Common myeloid progenitor, CD34-positive (primary cell): ENCODE data around the gene FAM234B.

ENCODE experiments used
- CTCF ChIA-PET: fragments of 350-600 bp; sonication (Branson Sonifier 250); formaldehyde crosslinking; loops from one replicate; lab custom pipeline; 2021; ENCODE audit warnings: antibody characterized with exemption; lab: Charles Lee
- POLR2A ChIA-PET: fragments of 350-600 bp; sonication (Branson Sonifier 250); formaldehyde crosslinking; loops from one replicate; lab custom pipeline; 2021; ENCODE audit warnings: antibody characterized with exemption; lab: Charles Lee
- DNase-seq, 3 donors: peaks; one replicate each; pipeline versions ENCODE4 v3.0.0 to v3.0.0-alpha.2; 2013
- H3K27ac ChIP-seq, 2 experiments: 1 replicate in 1 of 2; 2 replicates in 1 of 2; pipeline ENCODE4 v1.7.0; 2013; ENCODE audit warnings: inconsistent platforms in 2 of 2, low read length in 2 of 2, mild to moderate bottlenecking in 2 of 2, low read depth in 1 of 2, moderate library complexity in 1 of 2; ENCODE audit not compliant: severe bottlenecking in 2 of 2, insufficient read depth in 1 of 2, poor library complexity in 1 of 2
- H3K27me3 ChIP-seq, 5 experiments: replicated peaks in 2 of 5; 1 replicate in 3 of 5; 2 replicates in 2 of 5; pipeline versions ENCODE4 v1.6.1 to v1.7.0; 2013; ENCODE audit warnings: low read length in 4 of 5, mild to moderate bottlenecking in 2 of 5, moderate library complexity in 2 of 5, inconsistent platforms in 1 of 5; ENCODE audit not compliant: insufficient read depth in 5 of 5, control insufficient read depth in 4 of 5
- H3K36me3 ChIP-seq, 4 experiments: 1 replicate in 2 of 4; 2 replicates in 2 of 4; pipeline versions ENCODE4 v1.6.1 to v1.7.0; 2013; ENCODE audit warnings: low read length in 3 of 4, control low read depth in 1 of 4, mild to moderate bottlenecking in 1 of 4; ENCODE audit not compliant: control insufficient read depth in 4 of 4, insufficient read depth in 4 of 4
- H3K4me1 ChIP-seq, 4 experiments: 1 replicate in 3 of 4; 2 replicates in 1 of 4; pipeline versions ENCODE4 v1.6.1 to v1.7.1; 2013; ENCODE audit warnings: low read length in 3 of 4, mild to moderate bottlenecking in 3 of 4, control low read depth in 1 of 4, inconsistent platforms in 1 of 4, moderate library complexity in 1 of 4; ENCODE audit not compliant: control insufficient read depth in 4 of 4, insufficient read depth in 4 of 4; ENCODE audit errors: control extremely low read depth in 1 of 4
- H3K4me3 ChIP-seq, 7 experiments: 1 replicate in 4 of 7; 2 replicates in 3 of 7; pipeline versions ENCODE4 v1.5.1 to v1.7.0; 2013; ENCODE audit warnings: mild to moderate bottlenecking in 7 of 7, low read length in 6 of 7, moderate library complexity in 6 of 7, inconsistent platforms in 2 of 7, low read depth in 2 of 7, control low read depth in 1 of 7; ENCODE audit not compliant: insufficient read depth in 4 of 7, control insufficient read depth in 1 of 7; ENCODE audit errors: extremely low read depth in 1 of 7
- H3K9me3 ChIP-seq, 5 experiments: 1 replicate in 4 of 5; 2 replicates in 1 of 5; pipeline versions ENCODE4 v1.6.1 to v1.7.1; 2013; ENCODE audit warnings: low read length in 4 of 5, mild to moderate bottlenecking in 2 of 5, inconsistent platforms in 1 of 5, low read depth in 1 of 5, moderate library complexity in 1 of 5; ENCODE audit not compliant: control insufficient read depth in 4 of 5, insufficient read depth in 2 of 5; ENCODE audit errors: control extremely low read depth in 1 of 5
- WGBS: methylation state at CpG from one replicate; pipeline ENCODE4 v1.1.5; 2013; ENCODE audit not compliant: insufficient coverage; 5-methylcytosine and 5-hydroxymethylcytosine counted together

The FAM234B gene

DNA sequence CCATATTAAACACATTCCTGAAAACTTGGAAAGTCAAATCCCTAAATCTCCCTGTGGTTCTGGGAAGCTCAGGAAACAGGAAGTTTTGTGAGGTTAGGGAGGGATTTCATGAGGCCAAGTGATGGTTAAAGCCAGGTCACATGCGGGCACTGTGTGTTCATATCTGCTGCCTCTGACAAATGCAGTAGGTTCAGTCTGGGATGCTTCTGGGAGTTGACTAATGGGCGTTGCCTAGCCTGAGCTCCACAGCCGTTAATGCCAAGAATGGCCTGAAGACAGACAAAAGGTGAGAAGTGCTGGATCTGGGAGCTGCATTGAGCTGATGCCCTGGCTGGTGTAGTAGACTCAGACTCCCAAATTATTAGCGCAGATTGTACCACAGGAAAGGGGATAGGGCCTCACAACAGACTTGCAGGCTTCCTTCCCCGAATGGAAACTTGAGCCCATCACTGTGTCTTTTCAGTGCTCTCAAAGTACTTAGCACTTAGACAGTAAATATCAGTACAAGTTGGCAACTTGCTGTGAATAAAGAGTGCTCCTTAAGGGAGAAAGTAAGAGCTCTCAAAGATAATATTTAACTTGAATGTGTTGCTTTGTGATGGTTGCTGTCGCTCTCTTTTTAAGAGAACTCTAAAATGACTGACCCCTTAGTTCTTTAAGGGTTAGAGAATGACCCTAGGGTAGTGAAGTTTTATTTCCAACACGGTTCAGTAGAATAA, 41.9 kb downstream of the FAM234B start:
- Histone ChIP-seq H3K4me3 (no peak overlapping the region), H3K4me1 (peaks cover 0 to 10% (median 3%) of the 10 kb centered on the region in 4 experiments), H3K36me3 (peaks cover 3 to 6% (median 5%) of the 10 kb centered on the region in 4 experiments), H3K27ac (no peak overlapping the region), H3K9me3 (no peaks in the 10 kb centered on the region), H3K27me3 (no peaks in the 10 kb centered on the region)
- 93% methylated on average over 3 of the region's 7 CpGs for WGBS
- ChIA-PET POLR2A (interaction anchor here (0.8 to 1.0 kb wide), 2 partner anchors 42 to 115 kb away, joined by 3 read pairs; partner anchors contain the start of gene FAM234B), CTCF (interaction anchor here (0.9 to 1.7 kb wide), 6 partner anchors 8 to 126 kb away, joined by 3 to 7 read pairs (median 4); no protein-coding TSS in a partner anchor)
- no peak for DNase-seq

- DNase-seq = no peak
- Histone ChIP-seq H3K36me3 (peaks cover 3 to 6% (median 5%) of the 10 kb centered on the region in 4 experiments), H3K27me3 (no peaks in the 10 kb centered on the region), H3K4me1 (peaks cover 0 to 6% (median 2%) of the 10 kb centered on the region in 4 experiments), H3K4me3 (no peak overlapping the region), H3K27ac (no peak overlapping the region), H3K9me3 (no peaks in the 10 kb centered on the region)
- ChIA-PET POLR2A (no interaction called here), CTCF (interaction anchor here (1.0 to 2.6 kb wide), 6 partner anchors 22 to 126 kb away, joined by 3 to 14 read pairs (median 4); partner anchors contain the start of gene EMP1)
- WGBS = 99% methylated on average over 5 of the region's 5 CpGs
Observed at GRCh38 chr12:13087766-13088165, 43.6 kb downstream of the FAM234B start.

- H3K9me3 ChIP-seq = no peaks in the 10 kb centered on the region
- H3K27ac ChIP-seq = no peak overlapping the region
- ChIA-PET POLR2A (interaction anchor here (0.5 kb wide), 1 partner anchor 208 kb away, joined by 3 read pairs; no protein-coding TSS in a partner anchor), CTCF (interaction anchor here (0.8 to 2.6 kb wide), 6 partner anchors 8 to 125 kb away, joined by 3 to 14 read pairs (median 4); no protein-coding TSS in a partner anchor)
- H3K4me3 ChIP-seq = no peak overlapping the region
- no CpG with 5 or more reads among the region's 4 CpGs for WGBS
- no peak for DNase-seq
- H3K4me1 ChIP-seq = peaks cover 0 to 3% (median 0%) of the 10 kb centered on the region in 4 experiments
- peaks cover 3 to 6% (median 5%) of the 10 kb centered on the region in 4 experiments for H3K36me3 ChIP-seq
- no peaks in the 10 kb centered on the region for H3K27me3 ChIP-seq
Observed at GRCh38 chr12:13088496-13088895, 44.3 kb downstream of the FAM234B start.

- no peaks in the 10 kb centered on the region for H3K9me3 ChIP-seq
- no peaks in the 10 kb centered on the region for H3K27me3 ChIP-seq
- peaks cover 0 to 3% (median under 1%) of the 10 kb centered on the region in 4 experiments for H3K36me3 ChIP-seq
- WGBS = 76% methylated on average over 2 of the region's 4 CpGs
- DNase-seq = no peak
- CTCF ChIA-PET = interaction anchor here (1.1 to 2.0 kb wide), 3 partner anchors 119 to 122 kb away, joined by 3 to 5 read pairs (median 4); no protein-coding TSS in a partner anchor
- POLR2A ChIA-PET = interaction anchor here (0.7 kb wide), 1 partner anchor 10 kb away, joined by 4 read pairs; no protein-coding TSS in a partner anchor
- H3K4me1 ChIP-seq = peaks cover 0 to 12% (median 7%) of the 10 kb centered on the region in 4 experiments
- no peak overlapping the region for H3K4me3 ChIP-seq
- no peak overlapping the region for H3K27ac ChIP-seq
Observed at GRCh38 chr12:13090054-13090453, 45.9 kb downstream of the FAM234B start.

DNA sequence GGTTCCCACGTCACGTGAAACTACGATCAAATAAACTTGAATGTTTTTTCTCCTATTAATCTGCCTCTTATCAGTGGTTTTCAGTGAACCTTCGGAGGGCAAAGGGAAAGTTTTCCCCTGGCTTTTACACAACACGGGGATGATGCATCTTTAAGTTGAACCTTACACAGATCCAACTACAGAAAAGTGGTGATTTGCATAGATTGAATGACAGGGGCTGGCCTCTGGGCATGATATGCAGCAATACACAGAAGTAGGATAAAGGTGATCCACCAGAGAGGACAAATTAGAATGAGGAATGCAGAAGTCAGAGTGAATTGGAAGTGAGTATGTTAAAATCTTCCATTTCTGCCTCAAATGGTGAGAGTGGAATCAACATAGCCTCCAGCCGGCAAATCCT, 47.7 kb downstream of the FAM234B start:
- CTCF ChIA-PET = no interaction called here
- POLR2A ChIA-PET = no interaction called here
- no peak for DNase-seq
- Histone ChIP-seq H3K4me1 (peaks cover 0 to 12% (median 7%) of the 10 kb centered on the region in 4 experiments), H3K9me3 (no peaks in the 10 kb centered on the region), H3K36me3 (peaks cover 0 to 3% (median 0%) of the 10 kb centered on the region in 4 experiments), H3K27ac (no peak overlapping the region), H3K27me3 (no peaks in the 10 kb centered on the region), H3K4me3 (no peak overlapping the region)
- WGBS = 100% methylated on average over 5 of the region's 6 CpGs

DNA sequence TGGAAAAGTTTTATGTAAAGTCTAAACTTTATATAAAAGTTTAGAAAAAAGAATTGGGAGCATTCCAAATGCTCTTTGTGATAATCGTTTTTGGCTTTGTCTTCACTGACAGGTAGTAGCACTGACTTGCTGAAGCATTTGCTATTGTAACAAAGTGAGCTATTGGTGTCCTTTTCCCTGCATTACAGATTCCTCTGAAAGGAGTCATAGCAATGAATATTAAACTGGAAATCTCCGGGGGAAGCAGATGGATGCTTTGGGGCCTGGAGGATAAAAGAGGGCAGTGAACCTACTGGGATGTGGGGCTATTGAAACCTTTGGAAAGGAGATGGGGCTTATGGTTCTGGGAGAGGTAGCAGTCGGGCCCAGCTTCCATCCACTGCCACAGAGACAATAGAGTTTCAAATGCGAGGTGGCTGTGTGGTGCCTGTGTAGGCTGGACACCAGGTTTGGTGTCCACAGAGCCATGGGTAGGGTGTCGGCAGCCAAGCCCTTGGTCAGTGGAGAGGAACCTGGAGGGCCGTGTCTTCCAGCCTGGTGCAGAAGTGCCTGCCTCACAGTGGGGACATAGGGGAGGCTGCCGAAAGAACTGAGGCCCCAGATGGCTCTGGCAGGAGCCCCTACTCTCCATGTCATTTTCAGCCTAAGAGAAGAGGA, 49.1 kb downstream of the FAM234B start:
- 94% methylated on average over 6 of the region's 7 CpGs for WGBS
- POLR2A ChIA-PET = no interaction called here
- H3K9me3 ChIP-seq = no peaks in the 10 kb centered on the region
- CTCF ChIA-PET = interaction anchor here (1.0 to 4.3 kb wide), 5 partner anchors 8 to 118 kb away, joined by 3 to 22 read pairs (median 4); no protein-coding TSS in a partner anchor
- no peak overlapping the region for H3K27ac ChIP-seq
- DNase-seq = no peak
- no peaks in the 10 kb centered on the region for H3K27me3 ChIP-seq
- H3K4me3 ChIP-seq = no peak overlapping the region
- peaks cover 3 to 26% (median 20%) of the 10 kb centered on the region in 4 experiments for H3K4me1 ChIP-seq
- peaks cover 0 to 3% (median 0%) of the 10 kb centered on the region in 4 experiments for H3K36me3 ChIP-seq
